Neural progenitor cell (in vitro differentiated cells): ENCODE measurements around the gene STRA8. TPM values are rescaled to one million over a fixed set of nuclear protein-coding genes. Genes with fewer than 3 reads are reported as not detected.

ENCODE experiments used
- DNase-seq: peaks from one replicate; pipeline ENCODE4 v3.0.0-alpha.2; 2016; ENCODE audit warnings: low spot score
- H2AFZ ChIP-seq: fragments of 200-600 bp; sonication (generic); replicated peaks from 2 replicates; pipeline ENCODE4 v1.6.1; 2016; ENCODE audit warnings: antibody characterized with exemption
- H3F3A ChIP-seq: fragments of 200-600 bp; sonication (generic); 2 replicates; pipeline ENCODE4 v1.6.1; 2016; ENCODE audit warnings: antibody characterized with exemption, low read depth
- H3K27ac ChIP-seq: fragments of 200-600 bp; sonication (generic); 2 replicates; pipeline ENCODE4 v1.5.1; 2016; ENCODE audit warnings: mild to moderate bottlenecking
- H3K27me3 ChIP-seq: fragments of 200-600 bp; sonication (generic); 2 replicates; pipeline ENCODE4 v1.6.1; 2016; ENCODE audit warnings: mild to moderate bottlenecking, moderate library complexity
- H3K36me3 ChIP-seq: fragments of 200-600 bp; sonication (generic); 2 replicates; pipeline ENCODE4 v1.5.1; 2016
- H3K4me1 ChIP-seq: fragments of 200-600 bp; sonication (generic); 2 replicates; pipeline ENCODE4 v1.6.1; 2016; ENCODE audit warnings: mixed run types
- H3K4me2 ChIP-seq: fragments of 200-600 bp; sonication (generic); 2 replicates; pipeline ENCODE4 v1.6.1; 2016
- H3K4me3 ChIP-seq: fragments of 200-600 bp; sonication (generic); 2 replicates; pipeline ENCODE4 v1.5.1; 2016
- H3K79me2 ChIP-seq: fragments of 200-600 bp; sonication (generic); 2 replicates; pipeline ENCODE4 v1.6.1; 2016; ENCODE audit warnings: low read depth
- H3K9ac ChIP-seq: fragments of 200-600 bp; sonication (generic); 2 replicates; pipeline ENCODE4 v1.6.1; 2016
- H3K9me3 ChIP-seq: fragments of 200-600 bp; sonication (generic); 2 replicates; pipeline ENCODE4 v1.5.1; 2016; ENCODE audit warnings: low read depth
- H4K20me1 ChIP-seq: fragments of 200-600 bp; sonication (generic); 2 replicates; pipeline ENCODE4 v1.6.1; 2016; ENCODE audit warnings: low read depth
- H3K27ac Mint-ChIP-seq: 3 replicates; pipeline ENCODE4 v1.8.0; 2021; ENCODE audit warnings: mixed read lengths
- H3K27me3 Mint-ChIP-seq: 2 replicates; pipeline ENCODE4 v1.8.0; 2022; ENCODE audit warnings: low read depth, mild to moderate bottlenecking, inconsistent platforms, moderate library complexity, mixed read lengths; ENCODE audit not compliant: insufficient read depth
- H3K36me3 Mint-ChIP-seq: 3 replicates; pipeline ENCODE4 v1.8.0; 2021; ENCODE audit warnings: mixed read lengths
- H3K4me1 Mint-ChIP-seq: 3 replicates; pipeline ENCODE4 v1.8.0; 2021; ENCODE audit warnings: mixed read lengths
- H3K4me3 Mint-ChIP-seq: 3 replicates; pipeline ENCODE4 v1.8.0; 2021; ENCODE audit warnings: mild to moderate bottlenecking, moderate library complexity, mixed read lengths
- H3K9me3 Mint-ChIP-seq: 3 replicates; pipeline ENCODE4 v1.8.0; 2020; ENCODE audit warnings: mixed read lengths
- EZH2 ChIP-seq: fragments of 200-600 bp; sonication (generic); IDR thresholded peaks from 2 replicates; pipeline ENCODE4 v1.6.1; 2017; ENCODE audit warnings: antibody characterized with exemption, mild to moderate bottlenecking, moderate library complexity
- EZH2phosphoT487 ChIP-seq: fragments of 200-600 bp; sonication (generic); IDR thresholded peaks from 2 replicates; pipeline ENCODE4 v1.6.1; 2017; ENCODE audit warnings: antibody characterized with exemption
- total RNA-seq: library from RNA; depleted of rRNA; stranded (reverse); fragments of >200 nt; gene quantifications from 2 replicates; pipeline ENCODE4 v1.2.3, GENCODE V29; 2015; ENCODE audit warnings: low replicate concordance
- TF ChIP-seq, protein P1 (sequence below): fragments of 200-600 bp; sonication (generic); IDR thresholded peaks from 2 replicates; pipeline ENCODE4 v1.5.1; 2017; ENCODE audit warnings: antibody characterized with exemption, mild to moderate bottlenecking

The STRA8 gene
- total RNA-seq, 1 donor from 2014 or later = not detected

DNA sequence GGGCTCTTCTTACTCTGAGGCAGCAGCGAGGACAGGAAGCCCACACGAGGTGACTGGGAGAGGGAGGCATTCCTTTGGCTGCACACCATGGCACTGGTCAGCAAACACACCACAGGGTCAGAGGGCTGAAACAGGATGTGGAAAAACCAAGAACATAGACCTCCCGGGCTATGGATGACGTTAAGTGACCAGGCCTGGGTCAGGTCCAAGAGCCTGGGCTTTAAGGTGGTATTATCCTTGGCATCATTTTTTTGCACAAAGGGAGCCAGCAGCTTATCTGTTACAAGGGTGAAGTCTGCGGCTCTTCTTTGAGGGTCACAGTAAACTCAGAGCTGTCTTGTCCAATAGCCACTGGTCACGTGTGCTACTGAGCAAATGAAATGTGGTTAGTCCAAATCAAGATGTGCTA lies 29.3 kb upstream of the STRA8 start:
- TF ChIP-seq EZH2phosphoT487 = no peak
- TF ChIP-seq EZH2 = no peak
- TF ChIP-seq, protein P1, sequence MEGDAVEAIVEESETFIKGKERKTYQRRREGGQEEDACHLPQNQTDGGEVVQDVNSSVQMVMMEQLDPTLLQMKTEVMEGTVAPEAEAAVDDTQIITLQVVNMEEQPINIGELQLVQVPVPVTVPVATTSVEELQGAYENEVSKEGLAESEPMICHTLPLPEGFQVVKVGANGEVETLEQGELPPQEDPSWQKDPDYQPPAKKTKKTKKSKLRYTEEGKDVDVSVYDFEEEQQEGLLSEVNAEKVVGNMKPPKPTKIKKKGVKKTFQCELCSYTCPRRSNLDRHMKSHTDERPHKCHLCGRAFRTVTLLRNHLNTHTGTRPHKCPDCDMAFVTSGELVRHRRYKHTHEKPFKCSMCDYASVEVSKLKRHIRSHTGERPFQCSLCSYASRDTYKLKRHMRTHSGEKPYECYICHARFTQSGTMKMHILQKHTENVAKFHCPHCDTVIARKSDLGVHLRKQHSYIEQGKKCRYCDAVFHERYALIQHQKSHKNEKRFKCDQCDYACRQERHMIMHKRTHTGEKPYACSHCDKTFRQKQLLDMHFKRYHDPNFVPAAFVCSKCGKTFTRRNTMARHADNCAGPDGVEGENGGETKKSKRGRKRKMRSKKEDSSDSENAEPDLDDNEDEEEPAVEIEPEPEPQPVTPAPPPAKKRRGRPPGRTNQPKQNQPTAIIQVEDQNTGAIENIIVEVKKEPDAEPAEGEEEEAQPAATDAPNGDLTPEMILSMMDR = no peak
- Mint-ChIP-seq H3K9me3 (no peaks in the 10 kb centered on the region), H3K4me1 (peaks cover 8% of the 10 kb centered on the region), H3K4me3 (no peak overlapping the region), H3K36me3 (peaks cover 5% of the 10 kb centered on the region), H3K27ac (no peak overlapping the region), H3K27me3 (no peaks in the 10 kb centered on the region)
- H3K27me3 ChIP-seq = no peaks in the 10 kb centered on the region
- H3K27ac ChIP-seq = no peak overlapping the region
- H3K4me3 ChIP-seq = no peak overlapping the region
- H2AFZ ChIP-seq = no peak overlapping the region
- H3K4me2 ChIP-seq = no peak overlapping the region
- H3K79me2 ChIP-seq = no peaks in the 10 kb centered on the region
- DNase-seq = no peak
- H3F3A ChIP-seq = no peaks in the 10 kb centered on the region
- H4K20me1 ChIP-seq = no peaks in the 10 kb centered on the region
- H3K9ac ChIP-seq = no peak overlapping the region
- H3K36me3 ChIP-seq = no peaks in the 10 kb centered on the region
- no peaks in the 10 kb centered on the region for H3K4me1 ChIP-seq
- H3K9me3 ChIP-seq = no peaks in the 10 kb centered on the region

DNA sequence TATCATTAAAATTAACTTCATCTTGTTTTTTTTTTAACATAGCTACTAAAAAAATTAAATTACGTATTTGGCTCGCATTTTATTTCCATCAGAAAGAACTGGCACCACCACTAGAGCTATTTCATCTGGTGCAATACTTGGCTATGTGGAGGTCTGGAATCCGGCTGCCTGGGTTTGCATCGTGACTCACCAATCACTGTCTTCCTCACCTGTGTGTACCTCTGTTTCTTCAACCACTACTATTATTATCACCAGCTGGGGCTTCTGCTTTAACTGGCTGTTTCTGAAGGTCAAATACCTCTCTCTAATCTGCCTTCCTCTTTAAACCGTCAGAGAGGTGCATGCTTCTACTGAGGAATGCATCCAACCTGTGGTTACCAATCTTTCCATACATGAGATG lies 28.8 kb upstream of the STRA8 start:
- Histone ChIP-seq H3K9ac (no peak overlapping the region), H3K4me2 (no peak overlapping the region)

DNA sequence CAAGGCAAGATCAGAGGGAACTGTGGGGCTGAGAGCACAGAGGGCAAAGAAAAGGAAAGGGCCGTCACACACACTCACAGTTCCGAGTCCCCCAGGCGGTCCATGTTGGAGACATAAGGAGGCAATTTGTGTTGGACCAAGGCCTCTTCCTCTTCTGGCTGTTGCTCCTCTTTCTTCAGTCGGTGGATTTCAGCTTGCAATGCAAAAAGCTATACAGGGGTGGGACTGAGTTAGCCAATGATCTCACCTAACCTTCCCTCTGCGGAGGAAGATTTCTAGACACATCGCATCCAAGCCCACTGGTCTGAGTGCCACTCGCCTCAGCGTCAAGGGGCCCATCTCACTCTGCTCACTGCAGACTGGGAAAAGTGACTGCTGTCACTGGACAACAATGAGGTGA lies 27.8 kb upstream of the STRA8 start:
- Histone ChIP-seq H3K9ac (no peak overlapping the region), H3K27ac (no peak overlapping the region), H3K36me3 (no peaks in the 10 kb centered on the region), H3F3A (no peaks in the 10 kb centered on the region), H3K4me3 (no peak overlapping the region), H3K4me2 (no peak overlapping the region), H3K4me1 (no peaks in the 10 kb centered on the region), H4K20me1 (no peaks in the 10 kb centered on the region), H3K79me2 (no peaks in the 10 kb centered on the region), H3K27me3 (peaks cover 11% of the 10 kb centered on the region), H2AFZ (no peak overlapping the region), H3K9me3 (no peaks in the 10 kb centered on the region)
- TF ChIP-seq, protein P1 = no peak
- Mint-ChIP-seq H3K27ac (no peak overlapping the region), H3K9me3 (no peaks in the 10 kb centered on the region), H3K4me1 (peaks cover 8% of the 10 kb centered on the region), H3K4me3 (no peak overlapping the region), H3K27me3 (peaks cover 4% of the 10 kb centered on the region), H3K36me3 (peaks cover 5% of the 10 kb centered on the region)
- no peak for DNase-seq

More for the DNA sequence above, 28.8 kb upstream of the STRA8 start:
- no peak for DNase-seq
- H3K4me1 ChIP-seq = no peaks in the 10 kb centered on the region
- H3K79me2 ChIP-seq = no peaks in the 10 kb centered on the region
- no peaks in the 10 kb centered on the region for H4K20me1 ChIP-seq
- no peak overlapping the region for H3K27ac ChIP-seq
- Mint-ChIP-seq H3K27me3 (peaks cover under 1% of the 10 kb centered on the region), H3K4me3 (no peak overlapping the region), H3K4me1 (peaks cover 8% of the 10 kb centered on the region), H3K36me3 (peaks cover 5% of the 10 kb centered on the region), H3K27ac (no peak overlapping the region), H3K9me3 (no peaks in the 10 kb centered on the region)
- H3K36me3 ChIP-seq = no peaks in the 10 kb centered on the region
- H3F3A ChIP-seq = no peaks in the 10 kb centered on the region
- H3K9me3 ChIP-seq = no peaks in the 10 kb centered on the region
- no peak overlapping the region for H3K4me3 ChIP-seq
- TF ChIP-seq EZH2phosphoT487 (no peak), EZH2 (no peak)
- TF ChIP-seq, protein P1 = no peak
- no peak overlapping the region for H2AFZ ChIP-seq
- peaks cover 2% of the 10 kb centered on the region for H3K27me3 ChIP-seq

DNA sequence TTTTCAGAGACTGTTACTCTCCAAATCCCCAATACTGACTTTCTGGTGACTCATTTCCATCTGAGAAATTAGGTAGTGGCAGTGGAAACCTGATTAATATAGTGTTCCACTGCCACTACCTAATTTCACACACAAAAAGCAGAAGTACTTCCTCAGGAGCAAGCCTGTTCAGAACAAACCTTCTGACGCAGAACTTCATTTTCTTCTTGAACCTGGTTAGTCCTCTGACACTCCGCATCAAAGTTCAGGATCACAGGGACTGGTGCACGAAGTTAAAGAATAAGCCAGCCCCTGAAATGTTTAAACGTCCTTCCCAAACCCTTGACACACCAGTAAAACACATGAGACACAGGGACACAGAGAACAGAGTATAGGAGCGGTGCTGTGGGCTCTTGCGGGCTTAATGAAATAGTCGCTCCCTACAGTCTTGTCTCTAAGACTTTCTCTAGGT lies 26.7 kb upstream of the STRA8 start:
- H3K27ac ChIP-seq = no peak overlapping the region
- TF ChIP-seq, protein P1 = no peak
- H3K9me3 ChIP-seq = no peaks in the 10 kb centered on the region
- H3K27me3 ChIP-seq = peaks cover 14% of the 10 kb centered on the region
- H3K9ac ChIP-seq = no peak overlapping the region
- no peaks in the 10 kb centered on the region for H3F3A ChIP-seq
- no peaks in the 10 kb centered on the region for H3K36me3 ChIP-seq
- Mint-ChIP-seq H3K27ac (no peak overlapping the region), H3K4me3 (no peak overlapping the region), H3K27me3 (peaks cover 4% of the 10 kb centered on the region), H3K36me3 (peaks cover 4% of the 10 kb centered on the region), H3K4me1 (peaks cover 8% of the 10 kb centered on the region), H3K9me3 (no peaks in the 10 kb centered on the region)
- H3K4me1 ChIP-seq = no peaks in the 10 kb centered on the region
- no peak for DNase-seq
- no peak overlapping the region for H2AFZ ChIP-seq
- no peaks in the 10 kb centered on the region for H4K20me1 ChIP-seq
- no peaks in the 10 kb centered on the region for H3K79me2 ChIP-seq
- no peak overlapping the region for H3K4me2 ChIP-seq
- no peak overlapping the region for H3K4me3 ChIP-seq
